Naive B cell (primary cell): ENCODE measurements around the gene PRSS22. TPM values are rescaled to one million over a fixed set of nuclear protein-coding genes. Genes with fewer than 3 reads are reported as not detected.
A peak's percentile ranks its signal among the peaks of the same experiment; 100 is the strongest.

Experiments used
- ATAC-seq, 2 donors: fragments of 150-1000 bp; cut with Tn5 transposase; 2 replicates each; pipeline ENCODE4 v1.10.0; 2021; ENCODE audit warnings: low read depth in 2 of 2, mild to moderate bottlenecking in 2 of 2, moderate library complexity in 2 of 2
- DNase-seq: peaks from one replicate; pipeline ENCODE4 v3.0.0; 2022
- H3K27ac Mint-ChIP-seq, 6 donors: one replicate each; pipeline ENCODE4 v1.8.0; 2020 to 2022; ENCODE audit warnings: mild to moderate bottlenecking in 6 of 6, mixed read lengths in 6 of 6, moderate library complexity in 5 of 6, inconsistent platforms in 2 of 6
- H3K27me3 Mint-ChIP-seq, 3 donors: one replicate each; pipeline ENCODE4 v1.8.0; 2021 to 2022; ENCODE audit warnings: mixed read lengths in 3 of 3, mild to moderate bottlenecking in 1 of 3
- H3K36me3 Mint-ChIP-seq, 2 donors: one replicate each; pipeline ENCODE4 v1.8.0; 2020 to 2022; ENCODE audit warnings: mixed read lengths in 2 of 2, inconsistent platforms in 1 of 2, mild to moderate bottlenecking in 1 of 2
- H3K4me1 Mint-ChIP-seq, 3 donors: one replicate each; pipeline ENCODE4 v1.8.0; 2020 to 2022; ENCODE audit warnings: mixed read lengths in 3 of 3, inconsistent platforms in 1 of 3, mild to moderate bottlenecking in 1 of 3, moderate library complexity in 1 of 3
- H3K4me3 Mint-ChIP-seq, 8 donors: one replicate each; pipeline ENCODE4 v1.8.0; 2020 to 2022; ENCODE audit warnings: mild to moderate bottlenecking in 8 of 8, mixed read lengths in 8 of 8, moderate library complexity in 8 of 8, inconsistent platforms in 2 of 8
- H3K9me3 Mint-ChIP-seq, 7 donors: one replicate each; pipeline ENCODE4 v1.8.0; 2020 to 2022; ENCODE audit warnings: mixed read lengths in 7 of 7, mild to moderate bottlenecking in 5 of 7, inconsistent platforms in 2 of 7, moderate library complexity in 1 of 7
- polyA plus RNA-seq, 6 donors: library from polyadenylated mRNA; unstranded; fragments of 300-500 nt; fragmentation: Illumina TruSeq; gene quantifications; one replicate each; pipeline ENCODE4 v1.2.3, GENCODE V29; 2021; ENCODE audit warnings: low read depth in 6 of 6

Gene PRSS22
- polyA plus RNA-seq, 6 donors from 2014 or later = not detected

DNA sequence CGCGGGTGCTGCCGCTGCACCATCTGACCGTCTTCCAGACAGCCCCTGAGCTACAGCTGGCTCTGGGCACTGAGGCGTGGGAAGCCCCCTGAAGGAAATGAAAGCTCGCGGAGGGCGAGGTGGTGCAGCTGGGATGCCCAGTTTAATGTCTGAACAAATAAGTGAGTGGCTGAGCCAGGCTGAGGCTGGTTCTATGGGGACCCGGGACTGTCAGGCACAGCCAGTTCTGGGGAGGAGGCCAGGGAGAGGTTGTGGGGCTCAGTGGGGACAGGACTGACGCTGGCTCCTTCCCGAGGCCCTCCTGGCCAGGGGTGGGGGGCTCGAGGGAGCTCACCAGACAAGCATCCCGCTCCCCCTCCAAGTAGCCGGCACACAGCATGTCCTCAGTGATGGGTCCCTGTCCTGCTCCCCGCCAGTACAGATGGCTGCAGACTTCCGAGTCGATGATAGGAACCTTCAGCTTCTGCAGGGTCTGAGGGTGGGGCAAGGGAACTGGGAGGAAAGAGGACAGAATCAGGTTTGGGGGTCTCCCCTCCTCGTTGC, 4.4 kb downstream of the PRSS22 start:
- Mint-ChIP-seq H3K4me3 (no peak overlapping the region), H3K36me3 (peaks cover 0 to 20% of the 10 kb centered on the region in 2 donors), H3K9me3 (peaks cover 10 to 16% (median 12%) of the 10 kb centered on the region in 7 donors), H3K27ac (no peak overlapping the region), H3K27me3 (peaks cover 18 to 70% (median 50%) of the 10 kb centered on the region in 3 donors), H3K4me1 (peaks cover 6 to 10% (median 7%) of the 10 kb centered on the region in 3 donors)
- no peak for DNase-seq
- no peak for ATAC-seq

DNA sequence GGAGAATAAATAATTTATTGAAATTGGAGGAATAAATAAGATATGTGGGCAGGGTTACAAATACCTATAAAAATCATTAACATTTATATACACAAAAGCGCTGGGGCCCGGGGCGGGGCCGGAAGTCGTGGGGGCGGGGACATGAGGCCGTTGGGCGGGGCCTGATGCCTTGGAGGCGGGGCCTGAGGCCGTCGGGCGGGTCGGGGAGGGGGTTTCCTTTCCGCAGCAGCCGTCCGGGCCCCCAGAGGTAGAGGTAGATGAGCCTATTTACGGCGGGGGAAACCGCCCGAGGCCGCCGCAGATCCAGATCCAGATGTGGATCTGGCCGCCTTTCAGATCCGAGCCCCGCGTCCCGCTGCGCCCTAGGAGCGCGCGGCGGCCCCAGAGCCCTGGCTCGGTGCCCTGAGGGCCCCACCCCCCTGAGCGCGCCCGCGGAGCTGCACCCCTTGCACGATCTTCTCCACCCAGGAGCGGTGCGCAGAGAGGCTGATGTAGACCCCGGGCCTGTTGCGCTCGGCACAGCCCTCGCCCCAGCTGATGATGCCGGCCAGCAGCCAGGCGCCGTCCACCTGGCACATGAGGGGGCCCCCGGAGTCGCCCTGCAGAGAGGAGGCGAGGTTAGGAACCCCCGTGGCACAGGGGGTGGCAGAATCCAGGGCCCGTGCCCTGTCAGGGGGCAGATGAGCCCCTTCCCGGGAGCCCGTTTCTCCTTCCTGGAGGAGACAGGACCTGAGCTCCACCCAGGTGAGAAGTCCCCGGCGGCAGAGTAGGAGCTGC, 5.1 kb downstream of the PRSS22 start:
- peaks cover 6 to 10% (median 7%) of the 10 kb centered on the region in 3 donors for H3K4me1 Mint-ChIP-seq
- no peak overlapping the region for H3K4me3 Mint-ChIP-seq

DNA sequence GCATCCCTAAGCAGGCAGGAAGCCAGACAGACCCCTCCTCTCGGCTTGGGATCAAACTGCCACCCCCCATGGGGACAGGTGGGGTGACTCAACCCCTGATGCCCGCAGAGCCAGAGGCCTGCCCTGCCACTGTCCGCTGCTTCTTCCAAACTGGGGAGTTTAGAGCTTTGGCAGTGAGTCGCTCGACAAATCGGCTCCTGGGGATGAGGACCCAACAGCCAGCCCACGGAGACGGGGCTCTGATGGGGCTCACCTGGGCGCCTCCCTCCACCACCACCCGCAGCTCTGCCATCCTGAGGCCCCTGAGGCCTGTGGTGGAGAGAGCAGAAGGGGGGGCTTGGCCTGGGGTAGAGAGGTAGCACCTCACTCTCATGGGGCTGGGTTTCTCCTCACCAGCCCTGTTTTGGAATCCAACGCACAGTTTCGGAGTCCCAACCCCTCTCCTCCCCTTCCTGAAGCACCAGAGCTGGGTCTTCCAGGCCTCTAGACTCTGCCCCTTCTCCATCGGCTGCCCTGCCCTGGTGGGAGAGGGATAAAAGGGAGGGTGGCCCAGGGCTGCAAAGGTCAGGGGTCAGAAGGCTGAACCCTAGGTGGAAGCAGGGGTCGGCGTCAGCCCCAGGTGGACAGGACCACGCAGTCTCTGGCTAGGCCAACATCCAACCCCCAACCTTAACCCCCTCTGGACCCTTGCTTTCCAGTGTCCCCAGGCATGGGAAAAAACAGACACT, 5.8 kb downstream of the PRSS22 start:
- peaks cover 10 to 17% (median 12%) of the 10 kb centered on the region in 7 donors for H3K9me3 Mint-ChIP-seq
- peaks cover 20 to 74% (median 44%) of the 10 kb centered on the region in 3 donors for H3K27me3 Mint-ChIP-seq
- no peak overlapping the region for H3K27ac Mint-ChIP-seq
- peaks cover 0 to 4% (median 2%) of the 10 kb centered on the region in 3 donors for H3K4me1 Mint-ChIP-seq
- peaks cover 0 to 13% of the 10 kb centered on the region in 2 donors for H3K36me3 Mint-ChIP-seq
- ATAC-seq (no peak), DNase-seq (no peak)
- no peak overlapping the region for H3K4me3 Mint-ChIP-seq

More for the DNA sequence above, 5.1 kb downstream of the PRSS22 start:
- H3K9me3 Mint-ChIP-seq = peaks cover 10 to 16% (median 12%) of the 10 kb centered on the region in 7 donors
- H3K36me3 Mint-ChIP-seq = peaks cover 0 to 19% of the 10 kb centered on the region in 2 donors
- H3K27ac Mint-ChIP-seq = no peak overlapping the region
- peaks cover 19 to 72% (median 48%) of the 10 kb centered on the region in 3 donors for H3K27me3 Mint-ChIP-seq
- DNase-seq (no peak), ATAC-seq (no peak)

GRCh38 chr16:2848933-2849725, 8.8 kb downstream of the PRSS22 start:
- Mint-ChIP-seq H3K27me3 (peaks cover 22 to 52% (median 33%) of the 10 kb centered on the region in 3 donors), H3K36me3 (peaks cover 0 to 5% of the 10 kb centered on the region in 2 donors), H3K4me1 (peaks cover 0 to 4% (median 0%) of the 10 kb centered on the region in 3 donors), H3K27ac (peak overlapping the region in 2 of 6 donors; percentile 2 to 6), H3K4me3 (no peak overlapping the region), H3K9me3 (peaks cover 2 to 19% (median 3%) of the 10 kb centered on the region in 7 donors)
- DNase-seq = no peak
- no peak for ATAC-seq

DNA sequence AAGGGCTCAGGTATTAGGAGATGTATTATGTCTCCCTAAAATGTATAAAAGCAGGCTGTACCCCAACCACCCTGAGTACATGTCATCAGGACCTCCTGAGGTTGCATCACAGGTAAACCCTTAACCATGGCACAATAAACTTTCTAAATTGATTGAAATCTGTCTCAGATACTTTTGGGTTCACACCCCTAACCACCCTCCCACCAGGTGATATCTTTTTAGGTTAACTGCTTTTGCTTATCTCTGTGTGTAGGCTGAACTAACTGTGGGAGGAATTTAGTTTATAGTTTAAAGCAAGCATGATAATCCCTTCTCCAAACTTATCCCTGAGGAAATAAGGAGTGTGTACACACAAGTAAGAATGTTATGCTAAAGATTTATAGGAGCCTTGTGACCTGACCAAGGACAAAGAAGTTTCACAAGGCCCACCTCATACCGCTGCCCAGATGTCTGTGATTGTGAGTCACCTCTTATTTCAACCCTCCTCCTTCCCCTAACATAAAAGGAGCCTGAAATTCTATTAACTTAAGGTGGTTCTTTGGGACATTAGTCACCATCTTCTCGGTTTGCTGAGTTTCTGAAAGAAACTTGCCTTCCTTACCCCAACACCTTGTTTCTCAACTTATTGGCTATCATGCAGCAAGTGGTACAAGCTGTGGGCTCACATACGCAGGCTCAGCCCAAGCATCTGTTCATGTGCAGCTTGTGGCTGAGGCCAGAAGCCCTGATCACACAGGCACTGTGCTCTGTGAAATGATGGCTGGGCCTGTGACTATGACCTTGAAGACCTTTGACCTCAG, 11.3 kb downstream of the PRSS22 start:
- no peak overlapping the region for H3K27ac Mint-ChIP-seq
- no peaks in the 10 kb centered on the region for H3K36me3 Mint-ChIP-seq
- H3K9me3 Mint-ChIP-seq = peaks cover 0 to 15% (median 0%) of the 10 kb centered on the region in 7 donors
- peaks cover 20 to 39% (median 32%) of the 10 kb centered on the region in 3 donors for H3K27me3 Mint-ChIP-seq
- ATAC-seq (no peak), DNase-seq (no peak)
- H3K4me3 Mint-ChIP-seq = no peak overlapping the region
- peaks cover 0 to 13% (median 4%) of the 10 kb centered on the region in 3 donors for H3K4me1 Mint-ChIP-seq

- Mint-ChIP-seq H3K27me3 (peaks cover 20 to 28% (median 25%) of the 10 kb centered on the region in 3 donors), H3K4me1 (peaks cover 0 to 13% (median 4%) of the 10 kb centered on the region in 3 donors), H3K36me3 (no peaks in the 10 kb centered on the region), H3K9me3 (peaks cover 0 to 15% (median 1%) of the 10 kb centered on the region in 7 donors), H3K27ac (peak overlapping the region in 1 of 6 donors; percentile 28), H3K4me3 (no peak overlapping the region)
- DNase-seq = no peak
- no peak for ATAC-seq
These were observed 12.9 kb downstream of the PRSS22 start for GRCh38 chr16:2845116-2845515.

GRCh38 chr16:2843526-2843925, 14.4 kb downstream of the PRSS22 start:
- no peaks in the 10 kb centered on the region for H3K36me3 Mint-ChIP-seq
- DNase-seq = no peak
- peak overlapping the region in 1 of 6 donors; percentile 81 for H3K27ac Mint-ChIP-seq
- no peak for ATAC-seq
- H3K27me3 Mint-ChIP-seq = peaks cover 9 to 15% (median 11%) of the 10 kb centered on the region in 3 donors
- H3K4me3 Mint-ChIP-seq = no peak overlapping the region
- H3K9me3 Mint-ChIP-seq = peaks cover 0 to 15% (median 1%) of the 10 kb centered on the region in 7 donors
- H3K4me1 Mint-ChIP-seq = peaks cover 0 to 17% (median 0%) of the 10 kb centered on the region in 3 donors

- Mint-ChIP-seq H3K27me3 (peaks cover 16 to 20% (median 19%) of the 10 kb centered on the region in 3 donors), H3K36me3 (no peaks in the 10 kb centered on the region), H3K27ac (peak overlapping the region in 2 of 6 donors; percentile 77 to 83), H3K4me1 (peaks cover 0 to 17% (median under 1%) of the 10 kb centered on the region in 3 donors), H3K9me3 (peaks cover 0 to 10% (median 1%) of the 10 kb centered on the region in 7 donors), H3K4me3 (peak overlapping the region in 5 of 8 donors; percentile 25 to 81 (median 59))
- no peak for DNase-seq
- peak; percentile 32 to 44 for ATAC-seq
These were observed 15.5 kb downstream of the PRSS22 start for GRCh38 chr16:2842340-2843000.

DNA sequence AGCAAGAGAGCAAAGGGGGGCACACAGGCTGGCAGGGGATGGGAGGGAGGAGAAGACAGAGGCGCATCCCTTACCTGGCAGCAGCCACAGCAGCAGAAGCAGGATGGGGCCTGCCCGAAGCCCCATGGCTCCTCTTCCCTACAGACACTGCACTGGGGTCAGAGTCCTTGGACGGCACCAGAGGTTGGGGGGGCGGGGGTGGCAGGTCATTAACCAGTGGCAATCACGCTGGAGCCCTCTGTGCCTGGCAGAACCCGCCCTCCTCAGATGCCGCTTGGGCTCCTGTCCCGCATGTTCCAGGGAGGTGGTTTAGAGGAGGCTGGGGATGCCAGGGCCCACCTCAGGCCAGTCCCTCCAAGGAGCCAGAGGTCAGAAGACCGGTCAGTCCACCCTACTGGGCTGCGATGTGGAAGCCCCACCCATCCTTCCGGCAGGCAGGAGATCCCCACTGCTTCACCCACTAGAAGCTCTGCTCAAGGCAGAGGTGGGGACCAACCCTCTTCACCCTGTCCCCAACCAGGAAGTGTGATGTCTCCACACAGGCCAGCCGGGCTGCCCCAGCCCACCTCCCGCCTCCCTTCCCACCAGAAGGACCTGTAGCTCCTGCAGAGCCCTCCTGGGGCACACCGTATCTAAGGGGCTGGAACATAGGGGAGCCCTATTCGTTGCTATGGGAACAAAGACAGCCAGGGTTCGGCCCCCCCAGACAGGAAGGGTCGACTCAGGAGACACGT, 16.2 kb downstream of the PRSS22 start:
- Mint-ChIP-seq H3K4me3 (peak overlapping the region in 4 of 8 donors; percentile 26 to 81 (median 50)), H3K4me1 (peaks cover 0 to 17% (median 4%) of the 10 kb centered on the region in 3 donors), H3K27me3 (peaks cover 16 to 21% (median 19%) of the 10 kb centered on the region in 3 donors), H3K27ac (no peak overlapping the region), H3K36me3 (no peaks in the 10 kb centered on the region), H3K9me3 (peaks cover 0 to 10% (median 1%) of the 10 kb centered on the region in 7 donors)
- ATAC-seq (no peak), DNase-seq (no peak)

- Mint-ChIP-seq H3K9me3 (peaks cover 0 to 9% (median 0%) of the 10 kb centered on the region in 7 donors), H3K4me3 (peak overlapping the region in 1 of 8 donors; percentile 33)
These were observed 17.1 kb downstream of the PRSS22 start for GRCh38 chr16:2840914-2841313.

More at GRCh38 chr16:2840914-2841313, 17.1 kb downstream of the PRSS22 start:
- Mint-ChIP-seq H3K27ac (no peak overlapping the region), H3K27me3 (peaks cover 16 to 25% (median 25%) of the 10 kb centered on the region in 3 donors), H3K4me1 (peaks cover 0 to 17% (median 4%) of the 10 kb centered on the region in 3 donors), H3K36me3 (no peaks in the 10 kb centered on the region)
- ATAC-seq = no peak
- DNase-seq = no peak
